Neural progenitor cell (in vitro differentiated cells): ENCODE data around the gene RNF150.

Source experiments
- EZH2 ChIP-seq: fragments of 200-600 bp; sonication (generic); IDR thresholded peaks from 2 replicates; pipeline ENCODE4 v1.6.1; 2017; ENCODE audit warnings: antibody characterized with exemption, mild to moderate bottlenecking, moderate library complexity
- TF ChIP-seq, protein P1 (sequence below): fragments of 200-600 bp; sonication (generic); IDR thresholded peaks from 2 replicates; pipeline ENCODE4 v1.5.1; 2017; ENCODE audit warnings: antibody characterized with exemption, mild to moderate bottlenecking

DNA sequence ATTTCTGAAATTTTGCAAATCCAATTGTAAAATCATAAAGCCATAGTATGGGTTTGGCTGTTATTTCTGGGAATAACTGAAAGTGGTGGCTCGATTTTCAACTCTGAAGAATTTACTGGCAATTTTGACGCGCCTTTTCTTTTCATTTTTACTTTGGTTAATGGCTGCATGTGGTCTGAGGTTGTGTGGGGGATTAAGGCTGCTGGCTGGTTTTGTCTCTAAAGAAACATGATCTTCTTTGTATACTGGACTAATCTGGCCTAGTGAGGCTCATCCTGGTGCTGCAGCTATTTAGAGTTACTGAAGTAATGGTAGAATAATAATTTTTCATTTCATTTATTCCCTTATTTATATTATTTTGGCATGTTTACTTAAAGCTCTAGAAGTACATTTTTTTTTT is 164.0 kb downstream of the RNF150 start:
- no peak for TF ChIP-seq EZH2
- TF ChIP-seq, protein P1, sequence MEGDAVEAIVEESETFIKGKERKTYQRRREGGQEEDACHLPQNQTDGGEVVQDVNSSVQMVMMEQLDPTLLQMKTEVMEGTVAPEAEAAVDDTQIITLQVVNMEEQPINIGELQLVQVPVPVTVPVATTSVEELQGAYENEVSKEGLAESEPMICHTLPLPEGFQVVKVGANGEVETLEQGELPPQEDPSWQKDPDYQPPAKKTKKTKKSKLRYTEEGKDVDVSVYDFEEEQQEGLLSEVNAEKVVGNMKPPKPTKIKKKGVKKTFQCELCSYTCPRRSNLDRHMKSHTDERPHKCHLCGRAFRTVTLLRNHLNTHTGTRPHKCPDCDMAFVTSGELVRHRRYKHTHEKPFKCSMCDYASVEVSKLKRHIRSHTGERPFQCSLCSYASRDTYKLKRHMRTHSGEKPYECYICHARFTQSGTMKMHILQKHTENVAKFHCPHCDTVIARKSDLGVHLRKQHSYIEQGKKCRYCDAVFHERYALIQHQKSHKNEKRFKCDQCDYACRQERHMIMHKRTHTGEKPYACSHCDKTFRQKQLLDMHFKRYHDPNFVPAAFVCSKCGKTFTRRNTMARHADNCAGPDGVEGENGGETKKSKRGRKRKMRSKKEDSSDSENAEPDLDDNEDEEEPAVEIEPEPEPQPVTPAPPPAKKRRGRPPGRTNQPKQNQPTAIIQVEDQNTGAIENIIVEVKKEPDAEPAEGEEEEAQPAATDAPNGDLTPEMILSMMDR: no peak
